Measurements from ENCODE around the gene EFTUD2.
"Not testable (repeated sequence)": the region's sequence is repeated elsewhere in the genome, so short reads cannot be mapped to it uniquely, and the experiment has no call there.

EFTUD2 gene

GRCh38 chr17:44848961-44849489 is 50.2 kb downstream of the EFTUD2 start:
- DNase-seq (ENCODE audit: low read depth, low spot score) = no peak

GRCh38 chr17:44848257-44848795 is 50.9 kb downstream of the EFTUD2 start:
- DNase-seq (ENCODE audit: low read depth, low spot score) = no peak

- no peak for DNase-seq (ENCODE audit: low read depth, low spot score)
These were observed 51.7 kb downstream of the EFTUD2 start, which contains the start of gene HIGD1B for GRCh38 chr17:44847586-44847985. TSS of gene HIGD1B (plus strand) at chr17:44847883. CDS start at chr17:44848153, 270 bp downstream.

GRCh38 chr17:44846206-44846605 is 53.0 kb downstream of the EFTUD2 start:
- DNase-seq (ENCODE audit: low read depth, low spot score) = no peak

- no peak for DNase-seq (ENCODE audit: low read depth, low spot score)
These were observed 54.8 kb downstream of the EFTUD2 start for GRCh38 chr17:44844390-44844830.

GRCh38 chr17:44842748-44843147 is 56.5 kb downstream of the EFTUD2 start:
- no peak for DNase-seq (ENCODE audit: low read depth, low spot score)

- DNase-seq (ENCODE audit: low read depth, low spot score) = no peak
These were observed 58.3 kb downstream of the EFTUD2 start for GRCh38 chr17:44840936-44841335.

GRCh38 chr17:44840274-44840673 is 59.0 kb downstream of the EFTUD2 start:
- no peak for DNase-seq (ENCODE audit: low read depth, low spot score)

GRCh38 chr17:44837196-44837595 is 62.0 kb downstream of the EFTUD2 start:
- no peak for DNase-seq (ENCODE audit: low read depth, low spot score)

GRCh38 chr17:44832805-44833204 is 66.4 kb downstream of the EFTUD2 start:
- DNase-seq (ENCODE audit: low read depth, low spot score) = no peak

GRCh38 chr17:44831371-44831770 is 67.9 kb downstream of the EFTUD2 start:
- DNase-seq (ENCODE audit: low read depth, low spot score) = no peak

- DNase-seq (ENCODE audit: low read depth, low spot score) = no peak
These were observed 68.6 kb downstream of the EFTUD2 start for GRCh38 chr17:44830359-44831288.

GRCh38 chr17:44829523-44830358 is 69.5 kb downstream of the EFTUD2 start, which contains the start of gene GJC1:
TSS of gene GJC1 (minus strand) at chr17:44830287. CDS start at chr17:44805817, 24,470 bp downstream.
- no peak for DNase-seq (ENCODE audit: low read depth, low spot score)

GRCh38 chr17:44828919-44829522 is 70.2 kb downstream of the EFTUD2 start:
- DNase-seq (ENCODE audit: low read depth, low spot score) = no peak

- DNase-seq (ENCODE audit: low read depth, low spot score) = no peak
These were observed 71.4 kb downstream of the EFTUD2 start for GRCh38 chr17:44827863-44828262.

- DNase-seq (ENCODE audit: low read depth, low spot score) = no peak
These were observed 73.0 kb downstream of the EFTUD2 start for GRCh38 chr17:44826123-44826790.

GRCh38 chr17:44825236-44825635 is 74.0 kb downstream of the EFTUD2 start:
- not testable (repeated sequence) for DNase-seq (ENCODE audit: low read depth, low spot score)

GRCh38 chr17:44820631-44821212 is 78.5 kb downstream of the EFTUD2 start:
- no peak for DNase-seq (ENCODE audit: low read depth, low spot score)

GRCh38 chr17:44818508-44818907 is 80.7 kb downstream of the EFTUD2 start:
- DNase-seq (ENCODE audit: low read depth, low spot score) = not testable (repeated sequence)

- DNase-seq (ENCODE audit: low read depth, low spot score) = no peak
These were observed 87.0 kb downstream of the EFTUD2 start for GRCh38 chr17:44812263-44812662.

Data from activated CD4-positive, CD25-positive, alpha-beta regulatory T cell treated with anti-CD3 and anti-CD28 coated beads, Interleukin-2, amount 50 U/mL, for 16 hours (primary cell).